Cortex of kidney (tissue), 1 donor: Measurements from ENCODE around the gene PCDHB8.
"Not testable (repeated sequence)": the region's sequence is repeated elsewhere in the genome, so short reads cannot be mapped to it uniquely, and the experiment has no call there.

Experiments used
- DNase-seq: peaks from one replicate; lab custom pipeline; 2025; lab: John Stamatoyannopoulos, UW

Gene PCDHB8

DNA sequence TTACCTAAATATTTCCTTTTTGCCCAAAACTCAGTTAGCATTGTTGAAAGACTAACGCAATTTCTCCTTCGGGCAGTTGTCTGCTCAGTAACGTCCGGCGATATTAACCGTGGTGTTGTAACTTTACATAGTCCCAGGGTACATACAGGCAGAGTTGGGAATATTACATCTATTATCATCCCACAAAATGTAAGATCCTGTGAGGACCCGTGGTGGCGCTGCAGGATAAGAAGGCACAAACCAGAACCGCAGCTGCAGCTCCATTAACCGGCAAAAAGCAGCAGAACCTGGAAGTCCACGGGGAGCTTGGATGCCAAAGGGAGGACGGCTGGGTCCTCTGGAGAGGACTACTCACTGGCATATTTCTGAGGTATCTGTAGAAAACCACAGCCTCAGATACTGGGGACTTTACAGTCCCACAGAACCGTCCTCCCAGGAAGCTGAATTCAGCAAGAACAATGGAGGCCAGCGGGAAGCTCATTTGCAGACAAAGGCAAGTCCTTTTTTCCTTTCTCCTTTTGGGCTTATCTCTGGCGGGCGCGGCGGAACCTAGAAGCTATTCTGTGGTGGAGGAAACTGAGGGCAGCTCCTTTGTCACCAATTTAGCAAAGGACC is at the start of gene PCDHB8:
TSS of gene PCDHB8 (plus strand) at position 214 of the 615 bp plus-strand sequence. CDS start at position 459, 245 bp downstream.
- DNase-seq = not testable (repeated sequence)

GRCh38 chr5:141135030-141135717 is 42.4 kb upstream of the PCDHB8 start, which contains the start of gene PCDHB5:
PCDHB5 (plus strand) TSS chr5:141135206; CDS start chr5:141135435, 229 bp downstream.
- DNase-seq = no peak

- DNase-seq = no peak
Observed at GRCh38 chr5:141135718-141136266, 41.8 kb upstream of the PCDHB8 start.

DNA sequence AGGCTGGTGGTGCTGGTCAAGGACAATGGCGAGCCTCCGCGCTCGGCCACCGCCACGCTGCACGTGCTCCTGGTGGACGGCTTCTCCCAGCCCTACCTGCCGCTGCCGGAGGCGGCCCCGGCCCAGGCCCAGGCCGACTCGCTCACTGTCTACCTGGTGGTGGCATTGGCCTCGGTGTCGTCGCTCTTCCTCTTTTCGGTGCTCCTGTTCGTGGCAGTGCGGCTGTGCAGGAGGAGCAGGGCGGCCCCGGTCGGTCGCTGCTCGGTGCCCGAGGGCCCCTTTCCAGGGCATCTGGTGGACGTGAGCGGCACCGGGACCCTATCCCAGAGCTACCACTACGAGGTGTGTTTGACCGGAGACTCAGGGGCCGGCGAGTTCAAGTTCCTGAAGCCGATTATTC is 40.2 kb upstream of the PCDHB8 start:
- not testable (repeated sequence) for DNase-seq

- no peak for DNase-seq
Observed at GRCh38 chr5:141149812-141150211, 27.8 kb upstream of the PCDHB8 start, which contains the start of gene PCDHB6. PCDHB6 (plus strand) TSS chr5:141150057; CDS start chr5:141150258, 201 bp downstream.

- DNase-seq = no peak
Observed at GRCh38 chr5:141150224-141150992, 27.2 kb upstream of the PCDHB8 start.

- no peak for DNase-seq
Observed at GRCh38 chr5:141150993-141151325, 26.6 kb upstream of the PCDHB8 start.

DNA sequence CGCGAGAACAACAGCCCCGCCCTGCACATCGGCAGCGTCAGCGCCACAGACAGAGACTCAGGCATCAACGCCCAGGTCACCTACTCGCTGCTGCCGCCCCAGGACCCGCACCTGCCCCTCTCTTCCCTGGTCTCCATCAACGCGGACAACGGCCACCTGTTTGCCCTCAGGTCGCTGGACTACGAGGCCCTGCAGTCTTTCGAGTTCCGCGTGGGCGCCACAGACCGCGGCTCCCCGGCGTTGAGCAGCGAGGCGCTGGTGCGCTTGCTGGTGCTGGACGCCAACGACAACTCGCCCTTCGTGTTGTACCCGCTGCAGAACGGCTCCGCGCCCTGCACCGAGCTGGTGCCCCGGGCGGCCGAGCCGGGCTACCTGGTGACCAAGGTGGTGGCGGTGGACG is 26.0 kb upstream of the PCDHB8 start:
- not testable (repeated sequence) for DNase-seq

- not testable (repeated sequence) for DNase-seq
Observed at GRCh38 chr5:141152096-141152495, 25.5 kb upstream of the PCDHB8 start.

DNA sequence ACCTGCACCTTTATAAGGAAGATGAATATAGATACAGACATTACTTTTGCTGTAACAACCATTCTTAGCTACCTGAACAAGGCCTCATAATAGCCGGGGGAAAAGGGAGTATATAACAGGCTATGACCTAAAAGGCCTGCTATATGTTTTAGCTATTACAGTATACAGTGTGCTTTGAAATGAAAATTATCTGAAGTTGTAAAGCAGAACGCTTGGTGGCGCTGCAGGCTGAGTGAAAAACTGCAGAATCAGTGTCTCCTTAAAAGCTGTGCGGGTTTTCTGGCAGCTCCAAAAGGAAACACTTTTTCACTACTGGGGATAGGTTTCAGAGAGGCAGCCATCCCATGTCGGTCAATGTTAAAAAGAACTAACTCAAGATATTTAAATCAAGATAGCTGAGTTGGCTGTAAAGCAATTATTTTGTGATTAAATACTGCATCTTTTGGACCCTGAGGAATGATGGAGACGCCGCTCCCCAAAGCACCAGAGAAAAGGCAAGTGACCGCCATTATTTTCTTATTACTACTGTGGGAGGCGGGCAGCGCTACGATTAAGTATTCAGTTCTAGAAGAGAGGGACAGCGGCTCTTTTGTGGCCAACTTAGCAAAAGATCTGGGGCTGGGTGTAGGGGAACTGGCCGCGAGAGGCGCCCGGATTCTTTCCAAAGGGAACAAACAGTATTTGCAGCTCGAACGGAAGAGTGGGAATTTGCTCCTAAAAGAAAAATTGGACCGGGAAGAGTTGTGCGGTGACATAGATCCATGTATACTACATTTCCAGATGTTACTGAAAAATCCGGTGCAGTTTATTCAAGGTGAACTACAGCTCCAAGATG is 21.8 kb upstream of the PCDHB8 start:
- no peak for DNase-seq

GRCh38 chr5:141157356-141157755 is 20.2 kb upstream of the PCDHB8 start:
- DNase-seq = not testable (repeated sequence)

- not testable (repeated sequence) for DNase-seq
Observed at GRCh38 chr5:141157901-141158300, 19.7 kb upstream of the PCDHB8 start.

DNA sequence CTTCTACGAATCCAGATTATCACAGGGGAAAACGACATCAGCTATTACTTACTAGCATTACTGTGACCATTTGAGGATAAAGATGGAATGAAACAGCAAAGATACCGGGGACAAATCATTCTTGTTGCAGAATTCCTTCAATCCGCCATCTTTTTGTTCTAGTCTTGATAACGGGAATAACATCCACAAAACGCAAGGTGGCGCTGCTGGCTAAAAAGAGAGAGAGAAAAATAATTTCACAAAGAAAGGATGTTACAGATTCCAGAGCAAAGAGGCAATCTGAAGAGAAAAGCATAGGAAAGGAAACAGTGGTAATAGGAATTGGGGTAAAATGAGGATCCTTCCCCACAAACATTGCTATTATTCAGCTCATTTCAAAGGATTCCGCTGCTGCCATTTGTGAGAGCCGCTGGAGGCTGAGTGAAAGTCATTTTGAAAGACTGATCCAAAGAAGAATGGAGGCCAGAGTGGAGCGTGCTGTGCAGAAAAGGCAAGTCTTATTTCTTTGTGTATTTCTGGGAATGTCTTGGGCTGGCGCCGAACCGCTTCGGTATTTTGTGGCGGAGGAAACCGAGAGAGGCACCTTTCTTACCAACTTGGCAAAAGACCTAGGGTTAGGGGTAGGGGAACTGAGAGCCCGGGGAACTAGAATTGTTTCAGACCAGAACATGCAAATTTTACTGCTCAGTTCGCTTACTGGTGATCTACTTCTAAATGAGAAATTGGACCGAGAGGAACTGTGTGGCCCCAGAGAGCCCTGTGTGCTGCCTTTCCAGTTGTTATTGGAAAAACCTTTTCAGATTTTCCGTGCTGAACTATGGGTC is 5.0 kb upstream of the PCDHB8 start, which contains the start of gene PCDHB7:
TSS of gene PCDHB7 (plus strand) at position 264 of the 824 bp plus-strand sequence. CDS start at position 456, 192 bp downstream.
- DNase-seq = no peak

GRCh38 chr5:141174291-141175104 is 3.1 kb upstream of the PCDHB8 start:
- not testable (repeated sequence) for DNase-seq

- no peak for DNase-seq
Observed at GRCh38 chr5:141175933-141176332, 1.7 kb upstream of the PCDHB8 start.

DNA sequence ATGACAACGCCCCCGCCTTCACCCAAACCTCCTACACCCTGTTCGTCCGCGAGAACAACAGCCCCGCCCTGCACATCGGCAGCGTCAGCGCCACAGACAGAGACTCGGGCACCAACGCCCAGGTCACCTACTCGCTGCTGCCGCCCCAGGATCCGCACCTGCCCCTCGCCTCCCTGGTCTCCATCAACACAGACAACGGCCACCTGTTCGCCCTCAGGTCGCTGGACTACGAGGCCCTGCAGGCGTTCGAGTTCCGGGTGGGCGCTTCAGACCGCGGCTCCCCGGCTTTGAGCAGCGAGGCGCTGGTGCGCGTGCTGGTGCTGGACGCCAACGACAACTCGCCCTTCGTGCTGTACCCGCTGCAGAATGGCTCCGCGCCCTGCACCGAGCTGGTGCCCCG is 1.8 kb downstream of the PCDHB8 start:
- DNase-seq = not testable (repeated sequence)

- DNase-seq = not testable (repeated sequence)
Observed at GRCh38 chr5:141179876-141180275, 2.3 kb downstream of the PCDHB8 start.

GRCh38 chr5:141180313-141180712 is 2.7 kb downstream of the PCDHB8 start:
- no peak for DNase-seq

GRCh38 chr5:141182248-141182647 is 4.7 kb downstream of the PCDHB8 start, which contains the start of gene PCDHB16:
PCDHB16 (plus strand) TSS chr5:141182387; CDS start chr5:141182560, 173 bp downstream.
- DNase-seq = no peak
